Umbilical cord (tissue), 2 donors: Measurements from ENCODE around the gene EPC2. TPM values are rescaled to one million over a fixed set of nuclear protein-coding genes. Genes with fewer than 3 reads are reported as not detected.

ENCODE experiments used
- DNase-seq: peaks from one replicate; pipeline ENCODE4 v3.0.0-alpha.2; 2015; ENCODE audit warnings: low spot score
- total RNA-seq: library from RNA; depleted of rRNA; stranded (reverse); fragments of >200 nt; gene quantifications from one replicate; pipeline ENCODE4 v1.2.3, GENCODE V29; 2014; ENCODE audit warnings: low replicate concordance; ENCODE audit not compliant: insufficient read depth

Gene EPC2
- 38.8 TPM for total RNA-seq

- DNase-seq = peak; percentile 88
Measured at GRCh38 chr2:148643998-148644882, at the start of gene EPC2. TSS of gene EPC2 (plus strand) at chr2:148644751. CDS start at chr2:148645018, 267 bp downstream.

- no peak for DNase-seq
Measured at GRCh38 chr2:148596018-148596417, 48.5 kb upstream of the EPC2 start.

GRCh38 chr2:148599109-148599991, 45.2 kb upstream of the EPC2 start:
- DNase-seq = no peak

GRCh38 chr2:148602885-148603561, 41.5 kb upstream of the EPC2 start:
- DNase-seq = no peak

- DNase-seq = no peak
Measured at GRCh38 chr2:148603562-148603920, 41.0 kb upstream of the EPC2 start.

GRCh38 chr2:148604927-148605326, 39.6 kb upstream of the EPC2 start:
- peak; percentile 7 for DNase-seq

GRCh38 chr2:148607566-148607965, 37.0 kb upstream of the EPC2 start:
- DNase-seq = no peak

- no peak for DNase-seq
Measured at GRCh38 chr2:148613231-148614013, 31.1 kb upstream of the EPC2 start.

- peak; percentile 16 for DNase-seq
Measured at GRCh38 chr2:148614014-148614321, 30.6 kb upstream of the EPC2 start.

GRCh38 chr2:148614322-148615049, 30.1 kb upstream of the EPC2 start:
- peak; percentile 82 for DNase-seq

GRCh38 chr2:148615381-148615841, 29.1 kb upstream of the EPC2 start:
- peak; percentile 81 for DNase-seq

GRCh38 chr2:148616662-148617061, 27.9 kb upstream of the EPC2 start:
- DNase-seq = peak; percentile 56

GRCh38 chr2:148617219-148617618, 27.3 kb upstream of the EPC2 start:
- DNase-seq = no peak

GRCh38 chr2:148619560-148620195, 24.9 kb upstream of the EPC2 start:
- DNase-seq = no peak

GRCh38 chr2:148622366-148622765, 22.2 kb upstream of the EPC2 start:
- DNase-seq = peak; percentile 8

- no peak for DNase-seq
Measured at GRCh38 chr2:148623086-148623485, 21.5 kb upstream of the EPC2 start.

- DNase-seq = no peak
Measured at GRCh38 chr2:148627224-148627623, 17.3 kb upstream of the EPC2 start.

- no peak for DNase-seq
Measured at GRCh38 chr2:148634749-148635148, 9.8 kb upstream of the EPC2 start.

- no peak for DNase-seq
Measured at GRCh38 chr2:148638543-148638942, 6.0 kb upstream of the EPC2 start.

- no peak for DNase-seq
Measured at GRCh38 chr2:148640767-148641166, 3.8 kb upstream of the EPC2 start.
